Measurements from ENCODE around the gene CD248.

Gene CD248

DNA sequence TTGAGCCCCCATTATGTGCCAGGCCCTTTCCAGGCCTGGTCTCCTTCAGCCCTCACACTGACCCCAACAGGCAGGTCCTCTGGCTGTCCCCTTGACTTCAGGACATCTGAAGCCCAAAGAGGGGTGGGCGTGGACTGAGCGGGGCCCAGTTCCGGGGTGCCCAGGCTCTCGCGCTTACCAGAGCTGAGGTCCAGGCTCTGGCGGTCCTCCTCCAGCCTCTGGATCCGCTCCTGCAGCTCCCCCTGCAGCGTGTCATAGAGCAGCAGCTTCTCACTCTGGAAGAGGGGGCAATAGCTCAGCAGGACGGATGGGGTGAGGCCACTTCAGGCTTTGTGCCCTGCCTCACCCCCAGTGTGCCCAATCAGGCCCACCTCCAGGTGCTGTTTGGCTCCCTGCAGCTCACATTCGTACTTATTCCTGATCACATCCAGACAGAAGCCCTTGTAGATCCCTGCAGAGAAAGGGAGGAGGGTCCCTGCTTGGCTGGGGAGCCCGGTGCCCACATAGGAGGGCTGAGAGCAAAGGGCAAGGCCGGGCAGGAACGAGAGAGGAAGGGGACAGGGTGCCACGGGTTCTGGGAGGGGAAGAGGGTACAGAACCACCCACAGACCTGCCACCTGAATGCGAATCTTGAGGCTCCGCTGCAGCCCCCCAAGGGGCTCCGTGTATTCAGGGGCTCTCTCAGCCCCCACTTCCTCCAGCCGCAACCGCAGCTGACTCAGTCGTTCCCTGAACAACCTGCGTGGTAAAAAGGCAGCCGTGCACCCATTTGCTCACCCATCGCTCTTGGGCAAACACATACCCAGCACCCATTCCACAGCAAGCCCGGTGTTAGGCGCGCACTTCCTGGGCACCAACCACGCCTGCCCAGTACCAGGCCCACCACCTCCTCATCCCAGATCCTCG is 24.0 kb upstream of the CD248 start:
- DNase-seq, result no peak

DNA sequence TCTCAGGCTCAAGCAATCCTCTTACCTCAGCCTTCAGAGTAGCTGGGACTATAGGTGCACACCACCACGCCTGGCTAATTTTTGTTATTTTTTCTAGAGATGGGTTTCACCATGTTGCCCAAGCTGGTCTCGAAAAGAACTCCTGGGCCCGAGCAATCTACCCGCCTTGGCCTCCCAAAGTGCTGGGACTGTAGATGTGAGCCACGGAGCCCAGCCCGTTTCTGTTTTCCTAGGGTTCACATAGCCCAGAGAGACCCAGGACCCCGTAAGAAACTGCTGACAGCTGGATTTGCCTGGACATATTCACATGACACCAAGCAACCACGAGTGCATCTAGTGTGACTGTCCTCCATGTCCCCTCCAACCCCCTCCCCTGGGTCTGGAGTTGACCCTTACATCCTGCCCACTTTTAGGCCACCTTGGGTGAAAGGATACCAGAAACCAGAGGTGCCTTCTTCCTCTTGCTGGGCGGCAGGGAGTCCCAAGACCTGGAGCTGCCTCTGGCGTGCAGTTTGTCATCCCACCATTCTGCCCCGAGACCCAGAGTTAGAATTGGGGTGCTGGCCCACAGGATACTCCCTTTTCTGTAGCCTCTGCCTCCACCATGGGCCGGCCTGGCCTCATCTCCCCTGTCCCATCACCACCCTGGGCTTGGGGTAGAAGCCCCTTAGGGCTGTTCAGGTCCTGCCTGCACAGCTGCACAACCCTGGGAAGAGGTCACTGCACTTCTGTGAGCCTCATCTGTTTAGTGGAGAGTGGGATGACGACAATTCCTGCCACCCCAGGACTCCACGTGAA is 23.0 kb upstream of the CD248 start:
- no peak for DNase-seq

- DNase-seq, result no peak
Observed at GRCh38 chr11:66339162-66339675, 22.4 kb upstream of the CD248 start.

DNA sequence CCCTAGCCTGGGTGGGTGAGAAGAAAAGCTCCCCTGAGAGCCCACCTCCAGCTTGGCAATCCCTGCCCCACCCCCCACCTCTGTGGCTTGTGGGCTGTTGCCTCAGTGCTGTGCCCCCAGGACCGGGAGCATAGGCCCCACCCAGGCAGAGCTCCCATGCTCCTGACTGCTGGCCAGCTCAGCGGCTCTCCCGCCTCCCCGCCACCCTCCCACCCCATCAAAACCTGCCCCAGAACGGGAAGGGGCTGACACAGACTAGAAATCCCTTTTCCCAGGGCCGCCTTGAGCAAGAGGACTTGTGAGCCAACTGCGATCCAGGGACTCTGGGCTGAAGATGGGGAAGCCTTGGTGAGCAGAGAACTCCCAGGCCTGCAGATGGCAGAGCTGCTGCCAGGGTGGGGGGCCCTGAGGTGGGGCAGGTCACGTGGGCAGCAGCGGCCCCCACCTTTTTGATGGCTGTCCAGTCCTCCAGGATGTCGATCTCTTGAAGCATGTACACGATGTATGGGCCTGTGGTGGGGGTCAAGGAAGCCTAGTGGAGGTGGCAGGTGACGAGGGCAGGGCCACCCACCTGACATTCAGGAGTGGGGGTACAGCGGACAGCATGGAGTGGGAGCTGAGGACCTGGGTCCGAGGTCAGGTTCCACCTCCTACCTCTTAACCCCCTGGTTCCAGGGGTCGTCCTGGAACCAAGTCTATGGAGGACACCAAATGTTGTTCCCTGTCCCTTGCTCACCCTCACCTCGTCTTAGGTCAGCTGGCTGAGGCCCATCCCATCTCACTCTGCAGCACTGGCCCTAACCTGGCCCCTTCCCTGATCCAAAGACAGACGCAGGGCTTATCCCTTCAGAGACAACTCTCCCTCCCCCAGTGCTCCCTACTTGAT is 21.7 kb upstream of the CD248 start:
- DNase-seq, result no peak

- DNase-seq, result no peak
Observed at GRCh38 chr11:66337103-66337899, 20.5 kb upstream of the CD248 start.

- no peak for DNase-seq
Observed at GRCh38 chr11:66336234-66337102, 19.6 kb upstream of the CD248 start, which contains the start of gene RIN1. TSS of gene RIN1 (minus strand) at chr11:66336434. CDS start at chr11:66336402, 32 bp downstream.

DNA sequence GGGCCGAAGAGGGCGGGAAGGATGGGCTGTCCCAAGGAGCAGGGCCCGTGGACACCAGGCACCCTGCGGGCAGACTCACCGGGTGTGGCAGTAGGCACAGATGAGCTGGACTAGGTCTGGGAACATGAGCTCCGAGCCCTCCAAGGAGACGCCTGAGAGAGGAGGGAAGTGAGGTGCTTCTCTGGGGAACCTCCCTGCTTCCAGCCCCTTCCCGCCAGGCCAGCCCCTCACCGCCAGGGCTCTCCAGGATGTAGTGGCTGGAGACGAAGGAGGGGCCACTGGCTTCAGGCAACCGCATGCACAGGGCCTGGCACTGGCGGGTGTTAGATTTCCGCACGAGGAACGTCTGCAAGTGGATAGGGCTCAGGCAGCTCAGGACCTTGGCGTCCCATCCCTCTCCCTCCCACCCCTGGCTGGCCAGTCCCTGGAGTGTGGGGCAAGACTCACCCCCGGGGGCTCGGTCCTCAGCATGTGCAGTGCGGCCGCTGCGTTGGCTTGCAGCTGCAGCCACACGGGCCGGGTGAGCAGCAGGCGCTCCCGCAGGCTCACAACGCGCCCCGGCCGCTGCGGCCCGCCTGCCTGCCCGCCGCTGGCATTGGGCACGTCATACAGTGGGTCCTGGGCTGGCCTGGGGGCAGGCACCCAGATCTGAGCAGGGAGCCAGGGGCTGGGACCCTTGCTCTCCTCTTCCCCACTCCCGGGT is 18.8 kb upstream of the CD248 start:
- DNase-seq, result no peak

- DNase-seq, result no peak
Observed at GRCh38 chr11:66334605-66335442, 18.0 kb upstream of the CD248 start.

GRCh38 chr11:66333896-66334604 is 17.2 kb upstream of the CD248 start:
- no peak for DNase-seq

DNA sequence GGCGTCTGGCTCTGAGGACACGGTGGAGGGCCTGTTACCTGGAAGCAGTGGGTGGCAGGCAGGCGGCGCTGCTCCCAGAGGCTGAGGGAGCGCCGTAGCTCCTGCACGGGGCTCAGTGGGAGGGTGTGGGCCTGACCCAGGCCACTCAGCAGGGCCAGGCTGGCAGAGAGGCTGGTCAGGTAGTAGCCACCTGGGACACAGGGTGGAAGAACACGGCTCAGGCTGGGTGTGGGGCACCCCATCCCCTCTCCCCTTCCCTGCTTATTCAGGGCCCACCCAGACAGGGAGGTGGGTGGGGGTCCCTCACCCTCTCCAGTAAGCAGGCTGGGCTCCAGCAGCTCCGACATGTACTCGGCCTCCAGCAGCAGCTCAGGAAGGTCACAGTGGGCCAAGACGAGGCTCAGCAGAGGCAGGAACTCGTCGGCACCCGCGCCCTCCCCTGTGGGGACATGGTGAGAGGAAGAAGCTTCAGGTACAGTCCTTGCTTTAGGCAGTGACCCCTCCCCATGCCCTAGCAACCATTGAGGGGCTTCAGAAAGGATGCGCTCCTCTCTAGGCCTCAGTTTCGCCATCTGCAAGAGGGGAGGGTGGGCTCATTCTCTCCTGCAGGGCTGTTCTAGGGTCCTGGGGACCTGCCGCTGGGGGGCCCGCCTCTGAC is 16.5 kb upstream of the CD248 start:
- no peak for DNase-seq

DNA sequence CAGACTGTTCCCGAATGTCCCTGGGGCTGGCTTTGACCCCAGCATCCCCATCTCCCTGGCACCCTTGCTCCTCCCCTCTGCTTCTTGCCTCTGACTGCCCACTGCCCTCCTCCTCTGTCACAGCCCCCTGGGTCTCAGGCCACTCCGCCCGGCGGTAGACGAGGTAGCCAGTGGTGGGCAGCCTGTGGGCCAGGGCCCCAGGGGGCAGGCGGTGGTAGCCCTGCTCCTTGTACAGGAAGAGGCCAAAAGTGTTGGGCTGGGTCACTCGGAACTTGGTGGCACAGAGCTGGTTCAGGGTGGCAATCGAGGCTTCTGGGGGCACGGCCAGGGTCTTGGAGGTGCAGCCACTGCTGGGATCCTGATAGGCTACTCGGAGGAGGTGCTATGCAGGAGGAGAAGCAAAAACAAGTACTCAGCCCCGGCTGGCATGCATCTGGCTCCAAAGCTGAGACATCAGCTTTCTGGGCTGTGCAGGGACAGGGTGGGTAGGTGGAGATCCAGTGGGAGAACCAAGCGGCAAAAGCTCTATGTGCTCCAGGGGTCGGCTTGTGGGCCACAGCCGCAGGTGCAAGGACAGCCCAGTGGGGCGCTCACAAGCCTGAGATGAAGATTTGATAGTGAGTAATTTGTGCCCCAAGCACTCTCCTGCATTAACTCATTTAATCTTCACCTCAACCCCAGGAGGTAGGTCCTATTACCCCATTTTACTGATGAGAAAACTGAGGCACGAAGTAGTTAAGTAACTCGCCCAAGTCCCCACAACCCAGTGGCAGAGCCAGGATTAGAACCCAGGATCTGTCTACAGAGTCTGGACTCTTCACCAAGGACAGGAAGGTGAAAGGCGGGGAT is 15.8 kb upstream of the CD248 start:
- no peak for DNase-seq

GRCh38 chr11:66331542-66332370 is 14.9 kb upstream of the CD248 start:
- no peak for DNase-seq

- no peak for DNase-seq
Observed at GRCh38 chr11:66330931-66331330, 14.1 kb upstream of the CD248 start.

DNA sequence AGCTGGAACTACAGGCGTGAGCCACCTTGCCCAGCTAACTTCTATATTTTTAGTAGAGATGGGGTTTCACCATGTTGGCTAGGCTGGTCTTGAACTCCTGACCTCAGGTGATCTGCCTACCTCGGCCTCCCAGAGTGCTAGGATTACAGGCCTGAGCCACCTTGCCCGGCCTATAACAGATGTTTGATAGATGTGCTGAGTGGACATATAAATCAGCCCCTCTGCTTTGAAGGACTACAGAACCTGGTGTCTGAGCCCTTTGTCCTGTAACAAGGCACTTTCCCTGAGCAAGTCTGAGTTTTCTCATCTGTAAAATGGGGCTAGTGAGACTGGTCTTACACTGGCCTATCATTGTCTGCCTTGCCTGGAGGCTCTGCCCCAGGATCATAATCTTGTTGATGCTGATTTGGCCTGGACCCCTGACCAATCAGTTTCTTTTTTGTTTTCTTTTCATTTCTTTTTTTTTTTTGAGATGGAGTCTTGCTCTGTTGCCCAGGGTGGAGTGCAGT is 12.4 kb upstream of the CD248 start:
- DNase-seq, result no peak

DNA sequence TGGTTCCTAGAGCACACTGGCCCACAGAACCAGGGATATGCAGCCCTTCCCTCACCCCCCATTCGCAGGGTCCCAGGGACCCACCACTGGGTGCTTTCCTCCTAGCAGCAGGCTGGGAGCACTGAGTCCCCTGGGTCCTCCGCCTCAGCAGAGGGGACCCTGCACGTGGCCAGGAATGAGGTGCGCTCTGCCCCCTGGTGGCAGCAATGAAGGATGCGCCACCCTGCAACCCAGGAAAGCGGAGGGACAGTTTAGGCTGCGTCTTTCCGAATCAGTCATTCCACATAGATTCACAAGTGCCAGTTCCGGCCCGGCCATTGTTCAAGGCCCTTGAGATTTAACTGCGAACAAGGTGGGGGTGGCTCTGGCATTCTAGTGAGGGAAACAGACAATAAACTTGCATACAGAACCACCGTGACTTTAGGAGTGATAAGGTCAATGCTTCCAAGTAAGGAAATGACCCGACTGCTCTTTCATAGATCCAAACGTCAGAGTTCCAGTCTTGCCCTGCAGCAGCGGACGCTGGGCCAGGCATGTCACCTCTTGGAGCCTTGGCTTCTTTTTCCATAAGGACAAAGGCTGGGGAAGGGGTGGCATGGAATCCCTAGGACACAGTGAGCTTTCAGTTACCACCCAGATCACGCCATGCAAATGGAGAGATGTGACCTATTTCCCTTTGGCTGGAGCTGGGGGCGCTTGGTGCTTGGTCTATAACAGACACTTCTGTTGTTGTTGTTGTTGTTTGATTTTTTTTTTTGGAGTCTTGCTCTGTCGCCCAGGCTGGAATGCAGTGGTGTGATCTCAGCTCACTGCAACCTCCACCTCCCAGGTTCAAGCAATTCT is 11.7 kb upstream of the CD248 start:
- DNase-seq, result peak; percentile 72

Data from central memory CD4-positive, alpha-beta T cell (primary cell).